H1 (cell line): ENCODE data around the gene STH. TPM values are rescaled to one million over a fixed set of nuclear protein-coding genes. Genes with fewer than 3 reads are reported as not detected.

ENCODE experiments used
- CTCF ChIA-PET: fragments of 300-600 bp; sonication (Branson Sonifier 250); formaldehyde crosslinking; loops from one replicate; lab custom pipeline; 2021; ENCODE audit not compliant: partially characterized antibody; lab: Charles Lee
- POLR2A ChIA-PET: fragments of 300-600 bp; sonication (Branson Sonifier 250); formaldehyde crosslinking; loops from one replicate; lab custom pipeline; 2021; ENCODE audit warnings: inconsistent platforms; ENCODE audit not compliant: partially characterized antibody; lab: Charles Lee
- DNase-seq, 2 experiments: peaks; one replicate each; pipeline versions ENCODE4 v3.0.0 to v3.0.0-alpha.2; 2010 to 2022; ENCODE audit warnings: low spot score in 2 of 2, low read depth in 1 of 2, mixed read lengths in 1 of 2
- FAIRE-seq: peaks from 2 replicates; lab custom pipeline; 2011; peaks lifted over from hg19 to GRCh38; lab: Jason Lieb, UNC
- H2AFZ ChIP-seq: 2 replicates; pipeline ENCODE4 v1.8.1; 2012; ENCODE audit warnings: low read length, inconsistent platforms
- H2AK5ac ChIP-seq: 2 replicates; pipeline ENCODE4 v1.6.1; 2013; ENCODE audit warnings: low read depth, low read length
- H2BK120ac ChIP-seq: replicated peaks from 2 replicates; pipeline ENCODE3; 2013; ENCODE audit warnings: low read depth, low read length, inconsistent platforms
- H2BK12ac ChIP-seq: 2 replicates; pipeline ENCODE4 v1.6.1; 2013; ENCODE audit warnings: low read depth, low read length
- H2BK15ac ChIP-seq: 2 replicates; pipeline ENCODE4 v1.6.1; 2013; ENCODE audit warnings: low read length
- H2BK20ac ChIP-seq: 2 replicates; pipeline ENCODE4 v1.6.1; 2013; ENCODE audit warnings: low read length
- H2BK5ac ChIP-seq: 2 replicates; pipeline ENCODE4 v1.6.1; 2013; ENCODE audit warnings: low read depth, low read length
- H3K14ac ChIP-seq: 2 replicates; pipeline ENCODE4 v1.6.1; 2013; ENCODE audit warnings: inconsistent platforms; ENCODE audit not compliant: insufficient read length
- H3K18ac ChIP-seq: 2 replicates; pipeline ENCODE4 v1.6.1; 2013; ENCODE audit warnings: low read length; ENCODE audit errors: extremely low read depth
- H3K23ac ChIP-seq: 2 replicates; pipeline ENCODE4 v1.6.1; 2013; ENCODE audit warnings: inconsistent platforms; ENCODE audit not compliant: insufficient read length
- H3K23me2 ChIP-seq: 2 replicates; pipeline ENCODE4 v1.6.1; 2013; ENCODE audit warnings: low read depth, low read length
- H3K27ac ChIP-seq: 2 replicates; pipeline ENCODE4 v1.6.1; 2011; ENCODE audit warnings: low read depth, low read length, inconsistent platforms
- H3K27me3 ChIP-seq, 4 experiments: replicated peaks in 1 of 4; 1 replicate in 1 of 4; 2 replicates in 3 of 4; pipeline versions ENCODE4 v1.6.1 to v1.8.1; 2011 to 2013; ENCODE audit warnings: low read length in 3 of 4, mild to moderate bottlenecking in 3 of 4, inconsistent platforms in 2 of 4, mixed read lengths in 2 of 4, moderate library complexity in 1 of 4; ENCODE audit not compliant: control insufficient read depth in 3 of 4, insufficient read depth in 3 of 4; ENCODE audit errors: extremely low read depth in 1 of 4
- H3K36me3 ChIP-seq, 4 experiments: 2 replicates each; pipeline versions ENCODE4 v1.6.1 to v1.8.1; 2011 to 2013; ENCODE audit warnings: mild to moderate bottlenecking in 4 of 4, low read length in 3 of 4, moderate library complexity in 2 of 4, control low read depth in 1 of 4, inconsistent platforms in 1 of 4; ENCODE audit not compliant: insufficient read depth in 4 of 4, control insufficient read depth in 2 of 4
- H3K4ac ChIP-seq: replicated peaks from 2 replicates; pipeline ENCODE3; 2013; ENCODE audit warnings: low read length, low read depth, mixed read lengths, inconsistent platforms; ENCODE audit not compliant: insufficient read length
- H3K4me1 ChIP-seq, 4 experiments: replicated peaks in 1 of 4; 1 replicate in 1 of 4; 2 replicates in 3 of 4; pipeline versions ENCODE4 v1.6.1 to v1.8.1; 2011 to 2013; ENCODE audit warnings: low read length in 3 of 4, inconsistent platforms in 2 of 4, mixed read lengths in 1 of 4; ENCODE audit not compliant: insufficient read depth in 4 of 4, control insufficient read depth in 3 of 4
- H3K4me2 ChIP-seq, 2 experiments: 2 replicates each; pipeline versions ENCODE4 v1.6.1 to v1.8.1; 2011 to 2013; ENCODE audit warnings: low read depth in 2 of 2, low read length in 2 of 2, control low read depth in 1 of 2, inconsistent platforms in 1 of 2, mild to moderate bottlenecking in 1 of 2; ENCODE audit not compliant: insufficient read depth in 1 of 2
- H3K4me3 ChIP-seq, 4 experiments: fragments of 200-600, 300-600 bp in 1 of 4; sonication (generic), shearing (Covaris generic), sonication (Bioruptor Twin) in 1 of 4; 2 replicates each; pipeline versions ENCODE4 v1.5.1 to v1.8.1; 2011 to 2016; ENCODE audit warnings: low read length in 4 of 4, low read depth in 3 of 4, control low read depth in 2 of 4, inconsistent platforms in 2 of 4, mild to moderate bottlenecking in 2 of 4, mixed read lengths in 1 of 4, moderate library complexity in 1 of 4; ENCODE audit not compliant: insufficient read depth in 2 of 4; ENCODE audit errors: extremely low read depth in 1 of 4
- H3K56ac ChIP-seq: replicated peaks from 2 replicates; pipeline ENCODE3; 2013; ENCODE audit warnings: low read depth, mild to moderate bottlenecking, mixed read lengths, low read length, inconsistent platforms; ENCODE audit not compliant: insufficient read length
- H3K79me1 ChIP-seq: 2 replicates; pipeline ENCODE4 v1.6.1; 2013; ENCODE audit warnings: low read depth, low read length, control low read depth
- H3K79me2 ChIP-seq, 2 experiments: 2 replicates each; pipeline versions ENCODE4 v1.6.1 to v1.8.1; 2012 to 2013; ENCODE audit warnings: low read length in 2 of 2, mild to moderate bottlenecking in 2 of 2, inconsistent platforms in 1 of 2; ENCODE audit not compliant: insufficient read depth in 2 of 2, control insufficient read depth in 1 of 2
- H3K9ac ChIP-seq, 4 experiments: replicated peaks in 1 of 4; 1 replicate in 1 of 4; 2 replicates in 3 of 4; pipeline versions ENCODE4 v1.6.1 to v1.8.1; 2011 to 2013; ENCODE audit warnings: low read depth in 3 of 4, low read length in 3 of 4, control low read depth in 2 of 4, mild to moderate bottlenecking in 2 of 4, moderate library complexity in 2 of 4, inconsistent platforms in 1 of 4; ENCODE audit errors: extremely low read depth in 1 of 4
- H3K9me3 ChIP-seq, 2 experiments: 2 replicates each; pipeline versions ENCODE4 v1.6.1 to v1.8.1; 2012 to 2013; ENCODE audit warnings: mild to moderate bottlenecking in 2 of 2, moderate library complexity in 2 of 2, control low read depth in 1 of 2, inconsistent platforms in 1 of 2, low read depth in 1 of 2, low read length in 1 of 2, mixed read lengths in 1 of 2; ENCODE audit not compliant: insufficient read depth in 2 of 2
- H4K20me1 ChIP-seq, 2 experiments: replicated peaks in 1 of 2; 2 replicates each; pipeline versions ENCODE3 to v1.8.1; 2011 to 2013; ENCODE audit warnings: inconsistent platforms in 2 of 2, low read length in 2 of 2, mild to moderate bottlenecking in 1 of 2; ENCODE audit not compliant: insufficient read depth in 2 of 2, control insufficient read depth in 1 of 2
- H4K5ac ChIP-seq: 2 replicates; pipeline ENCODE4 v1.6.1; 2013; ENCODE audit warnings: low read length, low read depth, mixed read lengths, inconsistent platforms; ENCODE audit not compliant: insufficient read length
- H4K8ac ChIP-seq: 2 replicates; pipeline ENCODE4 v1.8.0; 2013; ENCODE audit warnings: mild to moderate bottlenecking, moderate library complexity, low read length, inconsistent platforms; ENCODE audit not compliant: insufficient read depth; ENCODE audit errors: extremely low read depth
- H4K91ac ChIP-seq: replicated peaks from 2 replicates; pipeline ENCODE3; 2013; ENCODE audit warnings: low read length, mixed read lengths, inconsistent platforms; ENCODE audit not compliant: insufficient read length
- WGBS, 2 experiments: shearing (Covaris generic) in 1 of 2; methylation state at CpG; one replicate each; pipeline versions ENCODE4 v1.1.6 to v1.1.7; 2013 to 2015; ENCODE audit warnings: low lambda C conversion rate in 2 of 2, mixed read lengths in 2 of 2, inconsistent platforms in 1 of 2, low coverage in 1 of 2, missing lambda C conversion rate in 1 of 2; ENCODE audit not compliant: insufficient replicate concordance in 2 of 2, insufficient coverage in 1 of 2, insufficient read length in 1 of 2; ENCODE audit errors: extremely low coverage in 1 of 2, missing lambda C conversion rate in 1 of 2; 5-methylcytosine and 5-hydroxymethylcytosine counted together
- polyA plus RNA-seq, 7 experiments: library from polyadenylated mRNA; depleted of rRNA in 3 of 7; stranded (reverse) in 5 of 7; unstranded in 2 of 7; fragments of >200 nt in 5 of 7; fragments of 200-250 nt in 2 of 7; gene quantifications; 1 replicate in 5 of 7; 2 replicates in 1 of 7; 4 replicates in 1 of 7; pipeline versions ENCODE4 v1.2.1 to v1.2.3, GENCODE V29; 2011 to 2013; ENCODE audit warnings: missing spikeins in 2 of 7, mixed read lengths in 2 of 7
- total RNA-seq: library from RNA; stranded (reverse); fragmentation: NEBNext Ultra II Directional; extraction: Animal tissue kit (Norgen Biotek cat#: 25700); gene quantifications from 2 replicates; pipeline ENCODE4 v1.2.1, GENCODE V29; 2021

STH gene
- total and polyA plus RNA-seq, 2 of the 8 experiments (the other 6 are each of a cell fraction or from before 2014, with no cell fraction given), result not detected

DNA sequence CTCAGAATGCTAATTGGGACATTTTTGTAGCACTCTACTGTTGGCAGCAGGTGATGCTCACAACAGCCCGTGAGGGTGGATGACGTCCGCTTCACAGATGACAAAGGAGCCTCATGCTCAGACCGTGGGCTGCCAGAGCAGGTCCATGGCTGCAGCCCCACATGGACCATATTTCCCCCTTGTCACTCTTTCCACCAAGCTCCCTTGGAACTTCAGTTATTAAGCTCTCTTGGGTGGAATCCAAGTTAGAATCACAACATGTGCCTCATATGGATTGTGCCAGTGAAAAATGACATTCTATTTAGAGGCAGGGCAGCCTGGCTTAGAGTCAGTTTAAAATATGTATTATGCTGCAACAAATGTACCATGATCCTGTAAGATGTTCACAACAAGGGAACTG, 33.2 kb upstream of the STH start:
- Histone ChIP-seq H4K20me1 (no peaks in the 10 kb centered on the region), H3K79me2 (no peaks in the 10 kb centered on the region), H2AFZ (no peak overlapping the region), H2BK120ac (no peak overlapping the region), H2BK5ac (no peak overlapping the region), H3K18ac (no peak overlapping the region), H3K9me3 (no peaks in the 10 kb centered on the region), H3K4me2 (no peak overlapping the region), H4K8ac (no peak overlapping the region), H3K79me1 (no peaks in the 10 kb centered on the region), H3K56ac (no peak overlapping the region), H3K23ac (no peak overlapping the region), H2BK12ac (no peak overlapping the region), H2AK5ac (no peak overlapping the region), H2BK15ac (no peak overlapping the region), H4K5ac (no peak overlapping the region), H2BK20ac (no peak overlapping the region), H3K23me2 (peaks cover 10% of the 10 kb centered on the region; the same call in 1 of the 2 replicates), H3K27me3 (peaks cover 0 to 2% (median 0%) of the 10 kb centered on the region in 4 experiments; a peak in 1 of 7 replicates), H3K14ac (no peak overlapping the region), H3K27ac (no peak overlapping the region), H4K91ac (no peak overlapping the region), H3K4ac (no peak overlapping the region), H3K36me3 (no peaks in the 10 kb centered on the region), H3K9ac (no peak overlapping the region), H3K4me3 (no peak overlapping the region), H3K4me1 (no peaks in the 10 kb centered on the region)
- WGBS, 2 experiments, result 86% methylated on average over 3 of the region's 4 CpGs; no CpG with 5 or more reads in 1 of the 2 experiments
- DNase-seq (no peak), FAIRE-seq (no peak)
- ChIA-PET POLR2A (interaction anchor here (0.7 kb wide), 2 partner anchors 27 to 180 kb away, joined by 3 to 5 read pairs; no protein-coding TSS in a partner anchor), CTCF (interaction anchor here (0.7 to 4.4 kb wide), 3 partner anchors 10 to 71 kb away, joined by 3 to 22 read pairs (median 8); partner anchors contain the start of gene MAPT)
